Measurements from ENCODE around the gene ZPBP. TPM values are rescaled to one million over a fixed set of nuclear protein-coding genes. Genes with fewer than 3 reads are reported as not detected.

Gene ZPBP
- total and polyA plus RNA-seq, 2 of the 4 experiments (the other 2 are of a cell fraction), result not detected

DNA sequence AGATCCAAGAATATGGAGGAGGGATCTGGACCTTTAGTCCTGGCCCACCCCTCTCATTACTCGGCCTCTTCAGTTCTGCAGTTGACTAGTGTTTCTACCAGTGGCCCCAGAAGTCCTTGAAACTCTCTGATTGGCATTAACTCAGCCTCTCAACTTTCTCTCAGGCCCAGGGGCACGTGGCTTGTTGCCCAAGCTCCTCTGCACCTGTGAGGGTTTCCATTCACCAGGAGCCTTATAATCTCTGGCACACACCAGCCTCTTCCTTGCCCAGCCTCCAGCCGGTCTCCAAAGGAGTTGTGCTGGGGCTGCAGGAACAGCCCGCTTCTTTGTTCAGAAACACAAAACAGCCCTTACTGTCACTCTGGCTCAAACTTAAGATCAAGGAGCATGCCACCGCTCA lies 47.6 kb upstream of the ZPBP start:
- Histone ChIP-seq H2AK9ac (replicated peaks; ENCODE audit: low read depth, low read length, poor library complexity) (no peak overlapping the region), H3K4ac (ENCODE audit: low read depth, low read length) (no peak overlapping the region), H3K9me1 (ENCODE audit: insufficient read depth, low read length) (no peaks in the 10 kb centered on the region), H3K18ac (ENCODE audit: low read depth, low read length) (no peak overlapping the region), H3K79me1 (ENCODE audit: low read depth in 1 of 2, low read length in 2 of 2) (no peaks in the 10 kb centered on the region), H2BK20ac (ENCODE audit: low read depth, low read length) (no peak overlapping the region), H2AFZ (replicated peaks; ENCODE audit: low read length, poor library complexity) (no peak overlapping the region), H3K4me2 (ENCODE audit: low read depth, low read length) (no peak overlapping the region), H4K5ac (ENCODE audit: low read depth, low read length) (no peak overlapping the region), H3K9me3 (ENCODE audit: control insufficient read depth, insufficient read depth, low read length) (no peaks in the 10 kb centered on the region), H3K4me1 (ENCODE audit: control insufficient read depth, insufficient read depth, low read length) (no peaks in the 10 kb centered on the region), H3K36me3 (ENCODE audit: control insufficient read depth, insufficient read depth, low read length) (no peaks in the 10 kb centered on the region), H3K14ac (replicated peaks; ENCODE audit: low read depth, low read length) (no peak overlapping the region), H3K23ac (ENCODE audit: low read depth, low read length) (no peak overlapping the region), H4K91ac (ENCODE audit: insufficient read depth, low read depth, low read length) (no peak overlapping the region), H2BK5ac (ENCODE audit: low read depth, low read length, poor library complexity, severe bottlenecking) (no peak overlapping the region), H3K27me3 (ENCODE audit: control insufficient read depth, insufficient read depth, low read length) (no peaks in the 10 kb centered on the region), H3K27ac (ENCODE audit: insufficient read depth, low read length) (no peak overlapping the region), H2AK5ac (ENCODE audit: low read depth, low read length) (no peak overlapping the region), H3K9ac (ENCODE audit: low read depth, low read length) (no peak overlapping the region), H3K4me3 (ENCODE audit: insufficient read depth, low read depth, low read length) (no peak overlapping the region), H4K20me1 (ENCODE audit: insufficient read depth, low read length) (no peaks in the 10 kb centered on the region), H4K8ac (ENCODE audit: low read depth in 2 of 2, low read length in 2 of 2) (no peak overlapping the region), H3K56ac (ENCODE audit: extremely low read depth, insufficient read depth, low read length) (no peak overlapping the region), H2BK15ac (ENCODE audit: low read depth, low read length) (no peak overlapping the region), H2BK120ac (ENCODE audit: low read depth, low read length) (no peak overlapping the region)
- no TSS peak for BruUV-seq (replicated peaks)
- POLR2A ChIA-PET (ENCODE audit: unreplicated experiment), result no interaction called here
- CTCF ChIA-PET, result no interaction called here
- in situ Hi-C loops (cut with MboI; ENCODE audit: low sequenced_read_pairs) (loop anchor here (25.0 kb wide), 1 partner anchor 1022 kb away; no protein-coding TSS in a partner anchor), intact Hi-C loops (cut with micrococcal nuclease) (loop anchor here (5.0 kb wide), 1 partner anchor 1227 kb away; no protein-coding TSS in a partner anchor), dilution Hi-C loops (cut with HindIII; ENCODE audit: low sequenced_read_pairs, unreplicated experiment) (no loop called here)
- TF ChIP-seq POLR2A (IDR thresholded peaks at IDR 0.05; ENCODE audit: low read depth, low read length), result no peak
- TF ChIP-seq RCOR1 (IDR thresholded peaks at IDR 0.05; ENCODE audit: insufficient replicate concordance, low read length), result no peak
- TF ChIP-seq FOS (IDR thresholded peaks at IDR 0.05; ENCODE audit: low read depth, low read length), result no peak
- no peak for TF ChIP-seq MAZ (IDR thresholded peaks at IDR 0.05; ENCODE audit: borderline replicate concordance, low read depth, low read length)
- TF ChIP-seq, protein P1, sequence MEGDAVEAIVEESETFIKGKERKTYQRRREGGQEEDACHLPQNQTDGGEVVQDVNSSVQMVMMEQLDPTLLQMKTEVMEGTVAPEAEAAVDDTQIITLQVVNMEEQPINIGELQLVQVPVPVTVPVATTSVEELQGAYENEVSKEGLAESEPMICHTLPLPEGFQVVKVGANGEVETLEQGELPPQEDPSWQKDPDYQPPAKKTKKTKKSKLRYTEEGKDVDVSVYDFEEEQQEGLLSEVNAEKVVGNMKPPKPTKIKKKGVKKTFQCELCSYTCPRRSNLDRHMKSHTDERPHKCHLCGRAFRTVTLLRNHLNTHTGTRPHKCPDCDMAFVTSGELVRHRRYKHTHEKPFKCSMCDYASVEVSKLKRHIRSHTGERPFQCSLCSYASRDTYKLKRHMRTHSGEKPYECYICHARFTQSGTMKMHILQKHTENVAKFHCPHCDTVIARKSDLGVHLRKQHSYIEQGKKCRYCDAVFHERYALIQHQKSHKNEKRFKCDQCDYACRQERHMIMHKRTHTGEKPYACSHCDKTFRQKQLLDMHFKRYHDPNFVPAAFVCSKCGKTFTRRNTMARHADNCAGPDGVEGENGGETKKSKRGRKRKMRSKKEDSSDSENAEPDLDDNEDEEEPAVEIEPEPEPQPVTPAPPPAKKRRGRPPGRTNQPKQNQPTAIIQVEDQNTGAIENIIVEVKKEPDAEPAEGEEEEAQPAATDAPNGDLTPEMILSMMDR (conservative IDR thresholded peaks at IDR 0.05; ENCODE audit: low read depth, low read length), result no peak
- no peak for TF ChIP-seq BHLHE40 (IDR thresholded peaks at IDR 0.05; ENCODE audit: low read depth, low read length)
- TF ChIP-seq RAD21 (IDR thresholded peaks at IDR 0.05; ENCODE audit: low read length), result no peak
- TF ChIP-seq, protein P2, sequence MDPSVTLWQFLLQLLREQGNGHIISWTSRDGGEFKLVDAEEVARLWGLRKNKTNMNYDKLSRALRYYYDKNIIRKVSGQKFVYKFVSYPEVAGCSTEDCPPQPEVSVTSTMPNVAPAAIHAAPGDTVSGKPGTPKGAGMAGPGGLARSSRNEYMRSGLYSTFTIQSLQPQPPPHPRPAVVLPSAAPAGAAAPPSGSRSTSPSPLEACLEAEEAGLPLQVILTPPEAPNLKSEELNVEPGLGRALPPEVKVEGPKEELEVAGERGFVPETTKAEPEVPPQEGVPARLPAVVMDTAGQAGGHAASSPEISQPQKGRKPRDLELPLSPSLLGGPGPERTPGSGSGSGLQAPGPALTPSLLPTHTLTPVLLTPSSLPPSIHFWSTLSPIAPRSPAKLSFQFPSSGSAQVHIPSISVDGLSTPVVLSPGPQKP (IDR thresholded peaks at IDR 0.05; ENCODE audit: borderline replicate concordance, low read depth, low read length), result no peak
- ATAC-seq (ENCODE audit: low read depth) (no peak), DNase-seq (no peak)
- WGBS, 2 experiments (ENCODE audit: extremely low coverage in 2 of 2, insufficient read length in 1 of 2), result no CpG with 5 or more reads among the region's 5 CpGs

All from IMR-90 (cell line).